Measurements from ENCODE around the gene PPP2R5B. TPM values are rescaled to one million over a fixed set of nuclear protein-coding genes. Genes with fewer than 3 reads are reported as not detected.
A peak's percentile ranks its signal among the peaks of the same experiment; 100 is the strongest.
"Not testable (repeated sequence)": the region's sequence is repeated elsewhere in the genome, so short reads cannot be mapped to it uniquely, and the experiment has no call there.

PPP2R5B gene
- total and polyA plus RNA-seq, 2 experiments from 2014 or later = 26.2 to 30.7 TPM

- TF ChIP-seq, protein P1, sequence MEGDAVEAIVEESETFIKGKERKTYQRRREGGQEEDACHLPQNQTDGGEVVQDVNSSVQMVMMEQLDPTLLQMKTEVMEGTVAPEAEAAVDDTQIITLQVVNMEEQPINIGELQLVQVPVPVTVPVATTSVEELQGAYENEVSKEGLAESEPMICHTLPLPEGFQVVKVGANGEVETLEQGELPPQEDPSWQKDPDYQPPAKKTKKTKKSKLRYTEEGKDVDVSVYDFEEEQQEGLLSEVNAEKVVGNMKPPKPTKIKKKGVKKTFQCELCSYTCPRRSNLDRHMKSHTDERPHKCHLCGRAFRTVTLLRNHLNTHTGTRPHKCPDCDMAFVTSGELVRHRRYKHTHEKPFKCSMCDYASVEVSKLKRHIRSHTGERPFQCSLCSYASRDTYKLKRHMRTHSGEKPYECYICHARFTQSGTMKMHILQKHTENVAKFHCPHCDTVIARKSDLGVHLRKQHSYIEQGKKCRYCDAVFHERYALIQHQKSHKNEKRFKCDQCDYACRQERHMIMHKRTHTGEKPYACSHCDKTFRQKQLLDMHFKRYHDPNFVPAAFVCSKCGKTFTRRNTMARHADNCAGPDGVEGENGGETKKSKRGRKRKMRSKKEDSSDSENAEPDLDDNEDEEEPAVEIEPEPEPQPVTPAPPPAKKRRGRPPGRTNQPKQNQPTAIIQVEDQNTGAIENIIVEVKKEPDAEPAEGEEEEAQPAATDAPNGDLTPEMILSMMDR (IDR thresholded peaks at IDR 0.05; ENCODE audit: low read depth, low read length) = no peak
- no peak within 1 kb of the TSS for H3K4me3 ChIP-seq
- no peaks in the 10 kb centered on the region for H3K27me3 ChIP-seq
- no peaks in the 10 kb centered on the region for H3K4me1 ChIP-seq (ENCODE audit: low read depth)
- DNase-seq (ENCODE audit: low read depth in 1 of 2, low spot score in 1 of 2) = peak in 1 of 2 donors; percentile 89
- no peaks in the 10 kb centered on the region for H3K9me3 ChIP-seq (ENCODE audit: low read depth)
- no peaks in the 10 kb centered on the region for H3K36me3 ChIP-seq
- no peak within 1 kb of the TSS for H3K27ac ChIP-seq
Measured at GRCh38 chr11:64971421-64972233, 47.1 kb downstream of the PPP2R5B start, which contains the start of gene MAJIN. TSS of gene MAJIN (minus strand) at chr11:64972108. CDS start at chr11:64959405, 12,703 bp downstream.

DNA sequence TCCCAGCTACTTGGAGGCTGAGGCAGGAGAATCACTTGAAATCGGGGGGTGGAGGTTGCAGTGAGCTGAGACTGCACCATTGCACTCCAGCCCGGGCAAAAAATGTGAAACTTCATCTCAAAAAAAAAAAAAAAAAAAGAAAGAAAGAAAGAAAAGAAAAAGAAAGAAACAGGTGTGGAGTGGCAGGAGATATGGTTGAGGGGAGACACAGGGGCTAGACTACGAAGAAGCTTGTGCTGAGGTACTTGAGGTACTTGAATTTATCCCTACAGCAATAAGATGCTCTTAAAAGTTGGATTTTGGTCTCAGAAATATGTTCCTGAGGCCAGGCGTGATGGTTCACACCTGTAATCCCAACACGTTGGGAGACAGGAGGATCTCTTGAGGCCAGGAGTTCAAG lies 49.6 kb downstream of the PPP2R5B start:
- Histone ChIP-seq H3K27ac (no peak overlapping the region), H3K36me3 (no peaks in the 10 kb centered on the region), H3K4me1 (ENCODE audit: low read depth) (no peaks in the 10 kb centered on the region), H3K4me3 (no peak overlapping the region), H3K9me3 (ENCODE audit: low read depth) (no peaks in the 10 kb centered on the region), H3K27me3 (no peaks in the 10 kb centered on the region)
- no peak for DNase-seq (ENCODE audit: low read depth in 1 of 2, low spot score in 1 of 2)
- TF ChIP-seq, protein P1 (IDR thresholded peaks at IDR 0.05; ENCODE audit: low read depth, low read length) = no peak

DNA sequence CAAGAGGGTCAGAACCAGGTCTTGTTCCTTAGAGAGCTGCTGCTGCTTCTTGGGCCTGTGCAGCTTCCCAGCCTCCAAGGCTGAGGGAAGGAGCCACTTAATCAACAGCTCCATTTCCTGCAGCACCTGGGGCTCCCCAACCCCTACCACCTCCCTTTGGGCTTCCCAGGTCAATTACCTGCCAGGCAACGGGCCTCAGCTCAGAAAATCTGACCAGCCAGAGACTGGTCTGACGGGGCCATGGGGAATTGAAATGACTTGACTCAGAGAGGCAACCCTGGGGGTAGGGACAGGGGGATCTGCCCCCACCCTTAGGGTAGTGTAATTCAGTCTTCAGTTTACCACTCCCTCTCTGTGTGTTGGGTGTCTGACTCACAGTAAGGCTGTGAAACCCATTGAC lies 52.2 kb downstream of the PPP2R5B start:
- H3K9me3 ChIP-seq (ENCODE audit: low read depth) = no peaks in the 10 kb centered on the region
- no peaks in the 10 kb centered on the region for H3K36me3 ChIP-seq
- H3K27me3 ChIP-seq = no peaks in the 10 kb centered on the region
- DNase-seq (ENCODE audit: low read depth in 1 of 2, low spot score in 1 of 2) = no peak
- H3K4me3 ChIP-seq = no peak overlapping the region
- H3K4me1 ChIP-seq (ENCODE audit: low read depth) = no peaks in the 10 kb centered on the region
- H3K27ac ChIP-seq = no peak overlapping the region
- TF ChIP-seq, protein P1 (IDR thresholded peaks at IDR 0.05; ENCODE audit: low read depth, low read length) = no peak

- H3K27ac ChIP-seq, H3K4me3 ChIP-seq: not testable (repeated sequence)
Measured at GRCh38 chr11:64983339-64983738, 58.9 kb downstream of the PPP2R5B start.

More at GRCh38 chr11:64983339-64983738, 58.9 kb downstream of the PPP2R5B start:
- H3K4me1 ChIP-seq (ENCODE audit: low read depth); H3K36me3 ChIP-seq; H3K27me3 ChIP-seq; H3K9me3 ChIP-seq (ENCODE audit: low read depth); DNase-seq (ENCODE audit: low read depth in 1 of 2, low spot score in 1 of 2): not testable (repeated sequence)

Other genes starting within 250 kb of the PPP2R5B start
- gene NRXN2, start 201.5 kb upstream of the PPP2R5B start, total RNA-seq = 1.2 and 1.4 TPM in 2 replicates
- gene NRXN2, start 201.5 kb upstream of the PPP2R5B start, polyA plus RNA-seq = 0.65 and 1.3 TPM in 2 replicates
- gene RASGRP2, start 180.5 kb upstream of the PPP2R5B start, total RNA-seq = 29.5 and 60.8 TPM in 2 replicates
- 60.8 and 64.0 TPM in 2 replicates for gene RASGRP2, start 180.5 kb upstream of the PPP2R5B start, polyA plus RNA-seq
- gene PYGM, start 164.7 kb upstream of the PPP2R5B start, total RNA-seq = 246 and 281 TPM in 2 replicates
- 244 and 260 TPM in 2 replicates for gene PYGM, start 164.7 kb upstream of the PPP2R5B start, polyA plus RNA-seq
- 168 and 360 TPM in 2 replicates for gene SF1, start 146.1 kb upstream of the PPP2R5B start, total RNA-seq
- gene SF1, start 146.1 kb upstream of the PPP2R5B start, polyA plus RNA-seq = 143 and 233 TPM in 2 replicates
- 24.3 and 35.9 TPM in 2 replicates for gene MAP4K2, start 121.5 kb upstream of the PPP2R5B start, total RNA-seq
- 16.1 and 31.1 TPM in 2 replicates for gene MAP4K2, start 121.5 kb upstream of the PPP2R5B start, polyA plus RNA-seq
- gene MEN1, start 114.1 kb upstream of the PPP2R5B start, total RNA-seq = 26.7 and 27.7 TPM in 2 replicates
- gene MEN1, start 114.1 kb upstream of the PPP2R5B start, polyA plus RNA-seq = 57.5 and 62.1 TPM in 2 replicates
- gene CDC42BPG, start 80.0 kb upstream of the PPP2R5B start, total RNA-seq = 4.6 and 10.1 TPM in 2 replicates
- gene CDC42BPG, start 80.0 kb upstream of the PPP2R5B start, polyA plus RNA-seq = 2.2 and 3.5 TPM in 2 replicates
- gene EHD1, start 46.1 kb upstream of the PPP2R5B start, total RNA-seq = 119 and 160 TPM in 2 replicates
- 57.4 and 70.0 TPM in 2 replicates for gene EHD1, start 46.1 kb upstream of the PPP2R5B start, polyA plus RNA-seq
- gene ATG2A, start 7.5 kb upstream of the PPP2R5B start, total RNA-seq = 33.9 and 36.2 TPM in 2 replicates
- gene ATG2A, start 7.5 kb upstream of the PPP2R5B start, polyA plus RNA-seq = 8.1 and 13.3 TPM in 2 replicates
- not detected in 2 replicates for gene GPHA2, start 11.2 kb downstream of the PPP2R5B start, total RNA-seq
- 0.60 TPM in 1 of 2 replicates, not detected in the other for gene GPHA2, start 11.2 kb downstream of the PPP2R5B start, polyA plus RNA-seq
- not detected in 2 replicates for gene MAJIN, start 47.4 kb downstream of the PPP2R5B start, total RNA-seq
- 0.06 TPM in 1 of 2 replicates, not detected in the other for gene MAJIN, start 47.4 kb downstream of the PPP2R5B start, polyA plus RNA-seq
- gene BATF2, start 72.3 kb downstream of the PPP2R5B start, total RNA-seq = 0.21 and 0.25 TPM in 2 replicates
- gene BATF2, start 72.3 kb downstream of the PPP2R5B start, polyA plus RNA-seq = not detected in 2 replicates
- 189 and 224 TPM in 2 replicates for gene ARL2, start 89.5 kb downstream of the PPP2R5B start, total RNA-seq
- 230 and 246 TPM in 2 replicates for gene ARL2, start 89.5 kb downstream of the PPP2R5B start, polyA plus RNA-seq
- 24.5 and 33.0 TPM in 2 replicates for gene SNX15, start 102.8 kb downstream of the PPP2R5B start, total RNA-seq
- gene SNX15, start 102.8 kb downstream of the PPP2R5B start, polyA plus RNA-seq = 38.4 and 41.3 TPM in 2 replicates
- gene SAC3D1, start 116.5 kb downstream of the PPP2R5B start, total RNA-seq = 22.3 and 24.6 TPM in 2 replicates
- 23.6 and 32.7 TPM in 2 replicates for gene SAC3D1, start 116.5 kb downstream of the PPP2R5B start, polyA plus RNA-seq
- 2.3 TPM in 1 of 2 replicates, not detected in the other for gene NAALADL1, start 133.9 kb downstream of the PPP2R5B start, total RNA-seq
- gene NAALADL1, start 133.9 kb downstream of the PPP2R5B start, polyA plus RNA-seq = 0.59 and 0.84 TPM in 2 replicates
- gene CDCA5, start 159.4 kb downstream of the PPP2R5B start, total RNA-seq = 14.6 and 18.1 TPM in 2 replicates
- gene CDCA5, start 159.4 kb downstream of the PPP2R5B start, polyA plus RNA-seq = 14.2 and 21.7 TPM in 2 replicates
- 56.3 and 68.0 TPM in 2 replicates for gene ZFPL1, start 159.5 kb downstream of the PPP2R5B start, total RNA-seq
- 57.4 and 72.2 TPM in 2 replicates for gene ZFPL1, start 159.5 kb downstream of the PPP2R5B start, polyA plus RNA-seq
- gene VPS51, start 171.5 kb downstream of the PPP2R5B start, total RNA-seq = 620 and 755 TPM in 2 replicates
- 77.9 and 103 TPM in 2 replicates for gene VPS51, start 171.5 kb downstream of the PPP2R5B start, polyA plus RNA-seq
- 186 and 295 TPM in 2 replicates for gene TM7SF2, start 187.2 kb downstream of the PPP2R5B start, total RNA-seq
- gene TM7SF2, start 187.2 kb downstream of the PPP2R5B start, polyA plus RNA-seq = 197 and 277 TPM in 2 replicates
- 22.6 and 31.8 TPM in 2 replicates for gene ZNHIT2, start 193.0 kb downstream of the PPP2R5B start, total RNA-seq
- 19.5 and 32.8 TPM in 2 replicates for gene ZNHIT2, start 193.0 kb downstream of the PPP2R5B start, polyA plus RNA-seq
- gene FAU, start 197.4 kb downstream of the PPP2R5B start, total RNA-seq = 882 and 1,183 TPM in 2 replicates
- gene FAU, start 197.4 kb downstream of the PPP2R5B start, polyA plus RNA-seq = 398 and 546 TPM in 2 replicates
- 99.3 and 122 TPM in 2 replicates for gene MRPL49, start 197.6 kb downstream of the PPP2R5B start, total RNA-seq
- 78.2 and 90.4 TPM in 2 replicates for gene MRPL49, start 197.6 kb downstream of the PPP2R5B start, polyA plus RNA-seq
- gene SYVN1, start 209.8 kb downstream of the PPP2R5B start, total RNA-seq = 15.9 and 16.8 TPM in 2 replicates
- gene SYVN1, start 209.8 kb downstream of the PPP2R5B start, polyA plus RNA-seq = 13.9 and 16.2 TPM in 2 replicates
- gene SPDYC, start 245.5 kb downstream of the PPP2R5B start, total RNA-seq = 0.24 TPM in 1 of 2 replicates, not detected in the other
- gene SPDYC, start 245.5 kb downstream of the PPP2R5B start, polyA plus RNA-seq = not detected in 2 replicates